ENCODE results near the gene ALG2.

The ALG2 gene

DNA sequence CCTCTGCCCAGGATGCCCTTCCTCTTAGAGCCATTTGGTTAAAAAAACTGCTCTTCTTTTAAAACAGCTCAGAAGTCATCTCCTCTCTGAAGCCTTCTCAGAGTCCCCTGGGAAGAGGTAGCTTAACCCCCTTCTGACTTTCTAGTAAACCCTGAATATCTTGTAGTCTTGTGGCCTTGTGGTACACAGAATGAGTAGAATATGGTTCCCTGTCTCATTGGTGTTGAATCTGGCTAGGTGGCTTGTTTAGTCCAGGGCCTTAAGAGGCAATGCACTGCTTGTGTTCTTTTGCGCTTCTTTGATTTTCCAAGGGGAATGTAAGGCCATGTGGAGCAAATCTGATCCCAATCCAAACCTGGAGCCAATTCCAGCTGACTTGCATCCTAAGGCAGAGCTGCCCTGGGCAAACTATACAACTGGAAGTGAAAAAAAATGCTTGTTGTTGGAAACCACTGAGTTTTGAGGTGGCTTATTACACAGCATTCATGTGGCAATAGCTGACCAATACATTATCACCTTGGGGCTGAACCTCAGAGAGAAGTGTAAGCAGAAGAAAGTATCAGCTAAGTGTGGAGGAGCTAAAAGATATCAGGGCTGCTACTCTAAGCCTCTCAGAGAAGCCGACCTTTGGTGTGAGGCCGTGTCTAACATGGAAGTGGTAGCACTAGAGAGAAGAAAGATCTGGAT is 31.0 kb downstream of the ALG2 start:
- no peak for DNase-seq

DNA sequence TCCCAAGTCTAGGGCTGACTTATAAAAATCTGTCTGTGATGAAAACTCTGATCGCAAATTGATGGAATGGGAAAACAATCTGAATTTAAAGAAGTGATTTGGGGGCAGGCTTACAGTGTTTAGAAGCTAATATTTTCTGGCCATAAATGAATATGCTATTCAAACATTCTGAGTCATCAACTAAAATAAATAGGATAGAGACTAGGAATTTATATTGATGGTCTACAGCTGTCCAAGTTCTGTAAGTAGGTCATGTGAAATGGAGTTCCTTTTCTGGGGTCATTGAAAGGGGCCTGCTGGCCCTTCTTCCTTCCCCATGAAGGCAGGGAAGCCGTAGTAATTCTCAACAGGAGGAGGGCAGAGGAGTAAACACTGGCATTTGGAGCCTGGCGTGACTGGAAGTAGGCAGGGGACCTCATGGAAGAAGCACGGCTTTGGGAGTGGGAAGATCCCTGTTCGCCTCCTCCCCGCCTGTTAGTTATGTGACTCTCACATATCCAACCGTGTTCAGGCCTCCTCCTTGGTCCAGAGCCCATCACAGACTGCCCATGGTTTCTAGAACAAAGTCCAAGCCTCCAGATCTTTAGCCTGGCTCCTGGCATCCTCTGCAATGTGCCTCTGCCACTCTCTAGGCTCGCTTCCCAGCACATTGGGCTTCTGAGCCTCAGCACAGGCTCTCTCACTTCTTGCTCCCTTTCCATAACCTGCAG is 31.7 kb downstream of the ALG2 start:
- no peak for DNase-seq

DNA sequence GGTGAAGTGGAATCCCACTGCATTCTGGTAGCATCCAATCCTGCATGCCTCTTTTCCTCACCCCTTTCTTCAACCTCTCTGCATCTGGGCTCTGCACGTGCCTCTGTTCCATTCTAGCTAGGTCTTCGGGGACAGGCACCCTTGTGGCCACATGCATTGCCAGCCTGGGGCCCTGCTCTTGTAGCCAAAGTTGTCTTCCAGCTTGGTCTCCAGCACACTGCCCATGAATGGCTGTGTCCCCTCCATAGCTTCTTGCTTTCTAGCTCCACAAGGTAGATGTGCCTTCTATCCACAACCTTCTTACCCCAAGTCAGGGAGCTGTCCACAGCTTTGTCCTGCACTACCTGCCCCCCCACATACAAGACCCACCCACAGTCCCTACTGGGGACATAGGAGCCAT is 32.6 kb downstream of the ALG2 start:
- DNase-seq, result no peak

DNA sequence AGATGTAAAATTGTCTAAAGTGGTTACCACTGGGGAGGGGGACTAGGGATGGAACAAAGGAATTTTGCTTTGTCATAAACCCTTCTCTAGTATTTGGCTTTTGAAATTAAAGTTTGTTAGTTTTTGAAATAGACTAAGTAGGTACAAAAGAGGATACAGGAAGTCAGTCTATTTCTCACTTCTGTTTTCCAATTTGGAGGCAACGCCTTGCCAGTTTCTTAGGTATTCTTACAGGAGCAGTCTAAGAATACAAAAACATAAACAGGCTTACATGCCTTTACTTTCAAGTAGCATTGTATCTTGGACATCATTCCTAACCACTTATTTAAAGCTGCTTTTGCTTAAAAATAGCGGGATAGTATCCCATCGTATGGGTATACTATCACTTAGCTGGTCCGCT is 34.4 kb downstream of the ALG2 start:
- no peak for DNase-seq

DNA sequence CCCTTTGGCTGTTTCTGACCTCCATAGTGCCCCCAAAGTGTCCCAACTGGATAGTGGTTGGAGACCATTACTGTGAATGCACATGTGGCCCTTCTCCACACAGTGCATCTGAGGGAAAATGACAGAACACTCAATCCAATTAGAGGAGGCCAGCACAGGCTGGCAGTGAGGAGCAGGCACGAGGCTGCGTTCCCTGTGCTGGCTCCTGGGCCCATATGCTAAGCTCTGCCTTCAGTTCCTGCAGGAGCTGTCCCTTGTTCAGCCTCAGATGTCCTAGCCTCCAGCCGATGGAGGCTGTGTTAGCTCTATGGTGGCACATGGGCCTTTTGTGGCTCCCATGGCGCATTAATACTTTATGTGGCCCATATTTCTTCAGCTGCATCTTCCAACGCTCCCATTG is 35.8 kb downstream of the ALG2 start:
- no peak for DNase-seq

DNA sequence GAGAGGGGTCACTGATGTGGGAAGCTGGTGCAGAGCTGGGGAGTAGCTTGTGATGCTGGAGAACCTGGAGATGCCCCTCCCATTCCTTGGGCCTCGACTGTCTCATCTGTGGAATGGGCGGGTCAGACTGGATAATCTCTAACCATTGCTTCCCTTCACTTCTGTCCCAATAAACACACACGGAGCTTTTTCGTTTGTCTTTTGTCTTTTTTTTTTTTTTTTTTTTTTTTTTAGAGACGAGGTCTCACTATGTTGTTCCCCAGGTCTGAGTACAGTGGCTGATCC is 36.5 kb downstream of the ALG2 start:
- no peak for DNase-seq

DNA sequence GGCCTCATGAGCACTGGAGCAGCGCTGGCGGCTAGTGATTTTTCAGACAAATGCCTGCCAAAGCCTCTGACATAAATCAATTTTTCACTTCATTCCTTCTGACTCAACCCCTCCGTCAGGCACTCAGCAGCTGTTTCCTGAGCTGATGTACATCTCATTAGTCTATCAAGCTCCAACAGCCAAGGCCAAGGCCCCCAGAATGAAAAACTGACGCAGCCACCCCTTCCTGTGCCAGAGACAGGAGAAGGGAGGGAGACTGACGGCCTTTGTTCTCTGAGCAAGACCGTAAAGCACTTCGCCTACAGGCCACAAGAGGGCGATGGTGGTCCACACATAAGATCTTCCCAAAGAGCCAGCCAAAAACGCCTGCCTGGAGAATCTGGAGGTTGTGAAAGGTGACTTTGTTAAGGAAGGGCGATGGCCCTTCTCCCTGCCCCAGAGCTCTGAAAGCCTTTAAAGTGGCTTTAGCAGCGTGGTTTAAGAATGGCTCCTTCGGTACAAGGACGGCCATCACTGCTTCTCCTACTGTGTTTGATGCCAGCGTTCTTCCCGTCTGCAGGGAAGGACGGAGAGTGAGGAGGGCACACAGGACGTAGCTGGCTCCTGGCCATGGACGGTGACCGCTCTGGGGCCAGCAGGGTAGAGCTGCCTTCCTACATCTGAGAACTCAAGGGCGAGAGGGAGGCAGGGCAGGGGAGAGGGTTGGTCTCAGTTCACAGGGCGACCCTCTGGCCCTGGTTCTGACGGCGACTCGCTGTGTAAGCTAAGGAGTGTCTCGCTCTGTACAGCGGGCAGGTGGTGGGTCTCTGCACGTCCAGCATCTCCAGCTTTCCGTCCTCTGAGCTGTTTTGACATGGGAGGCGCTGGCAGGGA is 37.0 kb downstream of the ALG2 start:
- DNase-seq, result peak; percentile 67

GRCh38 chr9:99184110-99184474 is 37.6 kb downstream of the ALG2 start:
- DNase-seq, result no peak

DNA sequence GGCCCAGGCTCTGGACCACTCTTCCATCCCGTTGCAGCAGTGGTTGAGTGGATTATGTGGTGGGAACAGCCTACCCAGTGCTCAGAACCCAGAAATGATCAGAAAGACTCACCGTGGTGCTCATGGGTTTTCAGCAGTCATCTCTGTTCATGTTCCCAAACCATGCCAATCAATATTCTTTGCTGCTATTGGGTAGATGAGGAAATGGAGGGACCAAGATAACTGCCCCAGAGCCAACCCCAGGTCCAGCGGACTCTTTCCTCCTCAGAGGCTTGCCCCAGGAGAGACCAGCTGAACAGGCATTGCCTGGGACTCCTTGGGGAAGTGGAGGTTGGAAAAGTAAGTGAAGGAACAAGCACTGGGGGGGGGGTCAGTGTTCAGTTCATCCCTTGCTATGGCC is 38.1 kb downstream of the ALG2 start:
- no peak for DNase-seq

DNA sequence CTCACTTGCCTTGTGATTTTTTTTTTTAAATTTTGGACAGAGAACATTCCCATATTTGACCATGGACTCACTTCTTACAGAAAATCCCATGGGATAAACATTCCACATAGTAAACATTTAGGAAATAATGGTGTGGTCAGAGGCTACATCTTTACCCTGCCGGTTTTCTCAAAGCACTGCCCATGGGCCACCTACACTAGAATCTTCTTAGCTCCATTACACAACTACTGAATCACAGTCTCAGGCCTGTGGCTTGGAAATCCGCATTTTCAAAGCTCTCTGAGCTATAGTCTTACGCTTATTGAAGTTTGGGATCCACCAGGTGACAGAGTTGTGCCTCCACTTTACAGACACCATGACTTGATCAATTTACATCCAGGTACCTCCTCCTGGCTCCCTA is 39.4 kb downstream of the ALG2 start:
- no peak for DNase-seq

DNA sequence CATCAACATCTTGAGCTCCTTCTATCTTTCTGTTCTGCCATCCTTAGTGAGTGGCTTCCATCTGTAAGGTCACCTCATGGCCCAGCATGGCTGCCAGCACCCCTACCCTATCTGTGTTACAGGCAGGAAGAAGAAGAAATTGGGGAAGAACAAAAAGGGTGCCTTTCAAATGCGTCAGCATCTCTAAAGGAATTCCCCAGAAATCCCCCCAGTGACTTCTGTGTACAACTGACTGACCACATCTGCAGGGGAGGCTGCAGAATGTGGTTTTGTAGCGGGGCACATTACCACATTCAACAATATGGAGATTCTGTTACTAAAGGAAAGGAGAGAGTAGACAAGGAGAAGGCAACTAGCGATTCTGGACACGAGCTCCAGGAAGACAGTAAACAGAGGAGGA is 40.1 kb downstream of the ALG2 start:
- no peak for DNase-seq

- no peak for DNase-seq
Observed at GRCh38 chr9:99181206-99181605, 40.5 kb downstream of the ALG2 start.

DNA sequence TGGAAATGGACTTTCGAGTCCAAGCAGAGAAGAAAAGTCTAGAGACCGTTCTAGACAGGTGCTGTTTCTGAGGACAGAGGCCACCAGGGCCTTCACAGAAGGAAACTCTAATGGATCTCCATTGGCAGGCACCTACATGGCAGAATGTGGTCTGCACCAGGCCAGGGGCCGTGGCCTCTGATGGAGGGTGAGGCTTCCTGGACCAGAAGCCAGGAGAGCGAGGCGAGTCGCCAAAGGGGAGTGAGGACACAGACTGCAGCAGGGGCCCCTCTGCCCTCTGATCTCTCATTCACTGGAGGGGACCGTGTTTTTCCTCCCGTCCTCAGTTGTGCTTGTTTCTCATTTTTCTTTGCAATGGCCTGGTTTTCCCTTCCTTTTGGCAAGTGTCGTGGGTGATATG is 41.1 kb downstream of the ALG2 start:
- DNase-seq, result no peak

GRCh38 chr9:99180199-99180598 is 41.5 kb downstream of the ALG2 start:
- DNase-seq, result no peak

- no peak for DNase-seq
Observed at GRCh38 chr9:99178912-99179872, 42.5 kb downstream of the ALG2 start.

DNA sequence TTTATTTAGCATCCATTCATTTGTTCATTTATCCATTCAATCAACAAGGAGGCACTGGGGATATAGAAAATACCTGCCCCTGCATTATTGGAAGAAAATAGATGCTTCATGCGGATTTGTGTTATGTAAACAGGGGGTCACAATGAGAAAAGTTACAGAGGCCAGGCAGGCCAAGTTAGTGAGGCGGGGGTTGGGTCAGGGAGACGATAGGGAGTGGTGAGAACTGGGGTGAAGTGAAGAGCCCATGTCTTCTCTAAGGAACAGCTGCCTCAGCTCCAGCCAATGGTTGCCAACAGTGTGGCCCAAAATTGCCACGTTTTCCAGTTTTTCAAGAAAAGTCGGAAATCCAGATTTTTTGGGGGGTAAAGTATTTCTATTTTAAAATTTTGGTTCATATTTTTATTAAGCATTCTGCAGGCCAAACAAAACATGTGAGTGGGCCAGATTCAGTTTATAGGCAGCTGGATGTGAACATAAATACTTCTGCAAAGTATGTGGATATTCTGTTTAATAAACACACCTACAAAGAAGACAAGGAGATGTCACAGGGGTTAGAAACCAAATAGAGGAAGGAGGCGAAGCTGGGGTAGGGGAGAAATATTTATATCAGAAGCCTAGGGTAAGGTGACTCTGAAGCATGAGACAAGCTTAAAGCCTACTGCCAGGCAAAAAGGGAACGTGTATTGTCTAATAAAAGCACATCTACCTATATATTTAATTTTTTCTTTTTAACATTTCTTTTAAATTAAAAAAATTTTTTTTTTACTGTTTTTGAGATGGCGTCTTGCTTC is 44.0 kb downstream of the ALG2 start:
- no peak for DNase-seq

DNA sequence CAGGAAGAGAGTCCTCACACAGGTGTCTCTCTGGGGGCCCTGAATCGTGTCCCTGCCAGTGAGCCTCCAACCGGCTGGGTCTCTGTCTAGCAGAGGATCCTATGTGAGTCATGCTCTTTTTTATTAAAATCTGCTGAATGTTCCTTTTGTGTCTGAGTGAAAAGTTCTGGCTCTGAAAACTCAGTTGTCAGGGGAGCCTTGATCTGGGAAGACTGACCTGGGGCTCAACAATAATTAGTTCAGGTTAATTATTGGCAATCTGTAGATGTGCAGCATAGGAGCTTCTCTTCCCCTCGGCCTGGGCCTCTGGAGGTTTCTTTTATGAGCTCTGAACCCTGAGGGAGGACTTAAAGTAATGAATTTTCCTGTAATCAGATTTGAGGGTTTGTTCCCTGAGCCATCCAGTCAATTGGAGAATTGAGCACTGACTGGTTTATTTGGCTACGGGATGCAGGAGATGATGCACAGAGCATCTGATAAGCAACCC is 45.2 kb downstream of the ALG2 start:
- no peak for DNase-seq

GRCh38 chr9:99173570-99174504 is 47.9 kb downstream of the ALG2 start:
- no peak for DNase-seq

DNA sequence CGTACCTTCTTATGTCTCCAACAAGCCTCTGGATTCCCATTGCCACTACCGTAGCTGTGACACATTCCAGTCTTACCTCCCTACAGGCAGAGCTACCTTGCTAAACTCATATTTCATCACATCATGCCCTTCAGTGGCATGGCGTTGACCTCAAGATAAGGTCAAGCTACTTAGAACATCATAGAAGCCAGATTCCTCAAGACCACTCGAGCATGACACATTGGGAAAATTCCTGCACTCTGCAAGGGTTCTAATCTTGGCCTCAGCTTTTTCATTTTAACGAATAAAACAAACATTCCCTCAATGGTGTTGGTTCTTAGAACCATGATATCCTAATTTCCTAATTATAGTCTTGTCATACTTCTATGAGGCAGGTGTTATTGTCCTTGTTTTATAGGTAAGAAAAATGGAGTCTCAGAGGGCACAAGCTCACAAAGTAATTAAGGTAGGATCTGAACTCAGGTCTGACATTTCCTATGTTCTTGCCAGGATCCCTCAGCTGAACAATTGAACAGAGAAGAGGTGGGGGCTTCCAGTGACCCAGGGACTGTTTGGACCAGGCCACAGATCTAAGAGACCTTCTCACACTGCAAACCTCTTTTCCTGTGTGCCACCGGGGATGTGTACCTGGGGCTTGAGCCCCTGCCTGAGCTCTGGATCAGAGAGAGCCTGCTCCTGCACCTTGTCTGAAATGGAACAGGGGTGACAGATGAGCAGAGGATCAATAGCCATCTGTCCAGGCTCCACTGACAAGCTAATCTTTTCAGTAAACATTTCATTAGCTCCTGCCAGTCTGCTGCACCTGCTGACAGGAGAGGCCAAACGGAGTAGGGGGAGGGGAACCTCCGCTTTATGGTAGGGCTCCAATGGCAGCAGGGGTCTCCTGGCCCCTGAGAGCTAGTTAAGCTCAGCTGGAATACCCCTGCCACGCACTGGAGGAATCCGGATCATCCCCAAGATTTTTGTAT is 49.3 kb downstream of the ALG2 start:
- DNase-seq, result no peak
